OCI-LY7 (cell line): Measurements from ENCODE around the gene TOR3A. TPM values are rescaled to one million over a fixed set of nuclear protein-coding genes. Genes with fewer than 3 reads are reported as not detected.
"Not testable (repeated sequence)": the region's sequence is repeated elsewhere in the genome, so short reads cannot be mapped to it uniquely, and the experiment has no call there.

Experiments used
- BruUV-seq: library from RNA; stranded (reverse); fragments of 400-500 nt; replicated peaks from 2 replicates; lab custom pipeline; 2021; lab: Mats Ljungman, UMichigan
- CTCF ChIA-PET: fragments of 300-600 bp; sonication (Branson Sonifier 250); formaldehyde crosslinking; loops from one replicate; lab custom pipeline; 2022; ENCODE audit warnings: antibody characterized with exemption; ENCODE audit not compliant: unreplicated experiment; lab: Charles Lee
- POLR2A ChIA-PET: fragments of 300-600 bp; sonication (Branson Sonifier 250); formaldehyde crosslinking; loops from one replicate; lab custom pipeline; 2022; ENCODE audit warnings: antibody characterized with exemption; lab: Charles Lee
- DNase-seq: peaks from one replicate; pipeline ENCODE4 v3.0.0-alpha.2; 2015; ENCODE audit warnings: low spot score
- H2AFZ ChIP-seq: fragments of 200-600 bp; sonication (generic), shearing (Covaris generic); 2 replicates; pipeline ENCODE4 v1.6.1; 2014; ENCODE audit warnings: mild to moderate bottlenecking, antibody characterized with exemption, low read length, moderate library complexity
- H3K27ac ChIP-seq: fragments of 200-600 bp; sonication (generic); 2 replicates; pipeline ENCODE4 v1.5.1; 2014; ENCODE audit warnings: mixed run types, low read depth, mild to moderate bottlenecking, moderate library complexity, low read length, inconsistent platforms; ENCODE audit not compliant: poor library complexity, severe bottlenecking
- H3K36me3 ChIP-seq: fragments of 200-600 bp; sonication (generic); 2 replicates; pipeline ENCODE4 v1.6.1; 2014; ENCODE audit warnings: mild to moderate bottlenecking, antibody characterized with exemption, low read length, moderate library complexity, mixed read lengths; ENCODE audit not compliant: insufficient read depth
- H3K4me1 ChIP-seq: fragments of 200-600 bp; sonication (generic); 2 replicates; pipeline ENCODE4 v1.5.1; 2014; ENCODE audit warnings: mild to moderate bottlenecking, low read length; ENCODE audit not compliant: insufficient read depth, poor library complexity, severe bottlenecking
- H3K4me2 ChIP-seq: fragments of 200-600 bp; sonication (generic); 2 replicates; pipeline ENCODE4 v1.6.1; 2014; ENCODE audit warnings: mild to moderate bottlenecking, low read length
- H3K4me3 ChIP-seq: fragments of 200-600 bp; sonication (generic); 2 replicates; pipeline ENCODE4 v1.5.1; 2014; ENCODE audit warnings: mild to moderate bottlenecking, low read depth, low read length; ENCODE audit not compliant: poor library complexity, severe bottlenecking
- H3K79me2 ChIP-seq: fragments of 200-600 bp; sonication (generic); 2 replicates; pipeline ENCODE4 v1.6.1; 2016; ENCODE audit warnings: low read depth, mild to moderate bottlenecking, low read length, moderate library complexity, mixed read lengths; ENCODE audit not compliant: insufficient read depth
- H3K9me2 ChIP-seq: fragments of 200-600 bp; sonication (generic); 2 replicates; pipeline ENCODE4 v1.6.1; 2016; ENCODE audit warnings: mild to moderate bottlenecking, low read length, mixed read lengths; ENCODE audit not compliant: insufficient read depth
- H3K9me3 ChIP-seq: fragments of 200-600 bp; sonication (generic); 2 replicates; pipeline ENCODE4 v1.6.1; 2014; ENCODE audit warnings: mild to moderate bottlenecking, mixed run types, low read length, mixed read lengths
- H4K20me1 ChIP-seq: fragments of 200-600 bp; sonication (generic); 2 replicates; pipeline ENCODE4 v1.6.1; 2014; ENCODE audit warnings: mild to moderate bottlenecking, antibody characterized with exemption, low read length, moderate library complexity, mixed read lengths; ENCODE audit not compliant: insufficient read depth
- CTCF ChIP-seq: fragments of 200-600 bp; sonication (generic); conservative IDR thresholded peaks from 2 replicates; pipeline ENCODE4 v1.5.1; 2014; ENCODE audit warnings: mild to moderate bottlenecking, antibody characterized with exemption, low read length, moderate library complexity, mixed read lengths
- EZH2phosphoT487 ChIP-seq: fragments of 200-600 bp; sonication (generic); IDR thresholded peaks from 2 replicates; pipeline ENCODE4 v1.6.1; 2018; ENCODE audit warnings: low read depth, borderline replicate concordance, mild to moderate bottlenecking, mixed run types, antibody characterized with exemption, low read length, moderate library complexity, mixed read lengths
- intact Hi-C: fragments of 100-400 bp; cut with micrococcal nuclease; formaldehyde crosslinking; loops from one replicate; pipeline ENCODE4 v1.10.0; 2022; ENCODE audit not compliant: unreplicated experiment
- total RNA-seq, 2 experiments: library from RNA; depleted of rRNA in 1 of 2; stranded (reverse); fragments of >200 nt in 1 of 2; shearing (Covaris generic) in 1 of 2; gene quantifications; 2 replicates each; pipeline ENCODE4 v1.2.3, GENCODE V29; 2014 to 2022

The TOR3A gene
- total RNA-seq, 2 experiments from 2014 or later: 49.0 to 66.7 TPM

- H3K4me2 ChIP-seq: peak overlapping the region; percentile 91
- POLR2A ChIA-PET: interaction anchor here (0.7 to 4.5 kb wide), 6 partner anchors 9 to 461 kb away, joined by 3 to 49 read pairs (median 3); no protein-coding TSS in a partner anchor
Measured at GRCh38 chr1:179036844-179037465, 44.9 kb upstream of the TOR3A start.

GRCh38 chr1:179038528-179039281 lies 43.2 kb upstream of the TOR3A start:
- H3K79me2 ChIP-seq: peaks cover 60% of the 10 kb centered on the region
- peaks cover 11% of the 10 kb centered on the region for H3K36me3 ChIP-seq
- peak overlapping the region; percentile 12 for H3K4me3 ChIP-seq
- peak; percentile 47 for DNase-seq
- no peaks in the 10 kb centered on the region for H4K20me1 ChIP-seq
- ChIA-PET CTCF (no interaction called here), POLR2A (interaction anchor here (0.7 to 4.5 kb wide), 9 partner anchors 9 to 508 kb away, joined by 3 to 49 read pairs (median 4); no protein-coding TSS in a partner anchor)
- no peaks in the 10 kb centered on the region for H3K9me2 ChIP-seq
- H3K27ac ChIP-seq: peak overlapping the region; percentile 78
- peaks cover 58% of the 10 kb centered on the region for H3K4me1 ChIP-seq
- TF ChIP-seq EZH2phosphoT487 (no peak), CTCF (no peak)
- BruUV-seq: no TSS peak
- no peak overlapping the region; the same call in 1 of the 2 replicates for H2AFZ ChIP-seq
- 0 out of 2 replicates have a peak, but pooled peaks cover 12% of the 10 kb centered on the region for H3K9me3 ChIP-seq
- intact Hi-C loops: loop anchor here (1.0 to 10.0 kb wide), 2 partner anchors 43 to 916 kb away; partner anchors contain the start of gene CEP350
- H3K4me2 ChIP-seq: peak overlapping the region; percentile 47

More at GRCh38 chr1:179036844-179037465, 44.9 kb upstream of the TOR3A start:
- H3K9me3 ChIP-seq: 0 out of 2 replicates have a peak, but pooled peaks cover 3% of the 10 kb centered on the region
- no peak overlapping the region; the same call in 1 of the 2 replicates for H2AFZ ChIP-seq
- CTCF ChIA-PET: no interaction called here
- peaks cover 77% of the 10 kb centered on the region for H3K79me2 ChIP-seq
- peak overlapping the region; percentile 57 for H3K4me3 ChIP-seq
- no peaks in the 10 kb centered on the region for H4K20me1 ChIP-seq
- no TSS peak for BruUV-seq
- peaks cover 2% of the 10 kb centered on the region for H3K36me3 ChIP-seq
- peaks cover 76% of the 10 kb centered on the region for H3K4me1 ChIP-seq
- no peak for DNase-seq
- no peak for TF ChIP-seq EZH2phosphoT487
- no peak for TF ChIP-seq CTCF
- peak overlapping the region; percentile 17 for H3K27ac ChIP-seq
- intact Hi-C loops: loop anchor here (10.0 kb wide), 1 partner anchor 918 kb away; the partner anchor contains the start of gene CEP350
- H3K9me2 ChIP-seq: no peaks in the 10 kb centered on the region

GRCh38 chr1:179039502-179040174 lies 42.2 kb upstream of the TOR3A start:
- H3K4me3 ChIP-seq, BruUV-seq, DNase-seq, H3K9me2 ChIP-seq, H4K20me1 ChIP-seq, H2AFZ ChIP-seq, CTCF ChIA-PET: not testable (repeated sequence)
- Histone ChIP-seq H3K27ac (peak overlapping the region; percentile 78), H3K4me1 (peaks cover 49% of the 10 kb centered on the region), H3K79me2 (peaks cover 50% of the 10 kb centered on the region), H3K9me3 (0 out of 2 replicates have a peak, but pooled peaks cover 12% of the 10 kb centered on the region), H3K4me2 (peak overlapping the region; percentile 47), H3K36me3 (peaks cover 21% of the 10 kb centered on the region)
- intact Hi-C loops: loop anchor here (1.0 to 10.0 kb wide), 2 partner anchors 42 to 915 kb away; partner anchors contain the start of gene CEP350
- POLR2A ChIA-PET: interaction anchor here (1.0 to 4.5 kb wide), 6 partner anchors 9 to 460 kb away, joined by 3 to 49 read pairs (median 4); no protein-coding TSS in a partner anchor

GRCh38 chr1:179040175-179040551 lies 41.7 kb upstream of the TOR3A start:
- Histone ChIP-seq H3K36me3 (peaks cover 22% of the 10 kb centered on the region), H3K9me3 (0 out of 2 replicates have a peak, but pooled peaks cover 12% of the 10 kb centered on the region), H3K79me2 (peaks cover 45% of the 10 kb centered on the region), H3K4me1 (peaks cover 44% of the 10 kb centered on the region)
- BruUV-seq, H4K20me1 ChIP-seq, H2AFZ ChIP-seq, DNase-seq, intact Hi-C loops, H3K4me3 ChIP-seq, H3K27ac ChIP-seq, H3K9me2 ChIP-seq, CTCF ChIA-PET, H3K4me2 ChIP-seq: not testable (repeated sequence)
- POLR2A ChIA-PET: interaction anchor here (4.5 kb wide), 1 partner anchor 12 kb away, joined by 49 read pairs; no protein-coding TSS in a partner anchor
